Head of caudate nucleus (tissue), 42 donors: ENCODE results near the gene CPNE2.

Source experiments
- DNase-seq, 42 donors: peaks; one replicate each; pipeline versions ENCODE4 v3.0.0 to v3.0.0-alpha.2; 2020 to 2021; ENCODE audit warnings: mixed read lengths in 7 of 42
- intact Hi-C: fragments of 100-400 bp; cut with DNase I; formaldehyde crosslinking; loops from one replicate; pipeline ENCODE4 v1.15.0; 2022

CPNE2 gene

GRCh38 chr16:57137043-57137442 is 44.7 kb downstream of the CPNE2 start:
- DNase-seq = no peak
- intact Hi-C loops = no loop called here

DNA sequence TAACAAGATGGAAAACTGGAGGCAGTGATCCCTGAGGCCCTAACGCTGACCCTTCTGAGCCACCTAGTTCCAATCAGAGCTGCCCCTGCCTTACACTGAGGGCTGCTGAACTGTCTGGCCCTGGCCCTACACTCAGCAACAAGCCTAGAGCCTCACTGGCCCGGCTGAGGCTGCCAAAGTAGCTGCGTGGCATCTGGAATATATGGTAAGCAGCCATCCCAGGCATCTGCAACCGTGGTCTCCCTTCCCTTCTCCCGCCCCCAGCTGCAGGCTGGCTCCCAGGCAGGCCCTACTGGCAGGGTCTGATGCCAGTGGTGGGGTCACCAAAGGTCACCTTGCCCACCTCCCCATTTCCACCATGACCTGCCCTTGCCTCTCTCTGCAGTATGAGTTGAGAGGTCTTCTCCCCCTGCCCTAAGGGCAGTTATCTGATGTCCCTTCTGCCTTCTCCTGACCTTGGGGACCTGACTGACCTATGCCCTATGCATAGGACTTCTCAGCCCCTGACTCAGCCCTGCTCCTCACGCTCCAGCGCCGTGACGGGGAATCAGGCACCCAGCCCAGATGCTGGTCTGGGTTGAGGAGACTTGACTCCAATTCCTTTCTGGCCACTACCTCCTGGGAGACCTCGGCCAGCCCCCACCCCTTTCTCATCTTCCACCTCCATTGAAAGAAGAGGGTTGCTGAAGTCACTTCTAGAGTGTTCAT is 45.3 kb downstream of the CPNE2 start:
- intact Hi-C loops = no loop called here
- DNase-seq = peak in 1 of 42 donors; percentile 41

- peak in 2 of 42 donors; percentile 14 for DNase-seq
- intact Hi-C loops = no loop called here
Measured at GRCh38 chr16:57138281-57138935, 46.0 kb downstream of the CPNE2 start.

GRCh38 chr16:57140931-57141668 is 48.7 kb downstream of the CPNE2 start:
- DNase-seq = peak in 5 of 42 donors; percentile 8 to 26 (median 11)
- intact Hi-C loops = loop anchor here (10.0 kb wide), 1 partner anchor 46 kb away; the partner anchor contains the start of gene CPNE2

DNA sequence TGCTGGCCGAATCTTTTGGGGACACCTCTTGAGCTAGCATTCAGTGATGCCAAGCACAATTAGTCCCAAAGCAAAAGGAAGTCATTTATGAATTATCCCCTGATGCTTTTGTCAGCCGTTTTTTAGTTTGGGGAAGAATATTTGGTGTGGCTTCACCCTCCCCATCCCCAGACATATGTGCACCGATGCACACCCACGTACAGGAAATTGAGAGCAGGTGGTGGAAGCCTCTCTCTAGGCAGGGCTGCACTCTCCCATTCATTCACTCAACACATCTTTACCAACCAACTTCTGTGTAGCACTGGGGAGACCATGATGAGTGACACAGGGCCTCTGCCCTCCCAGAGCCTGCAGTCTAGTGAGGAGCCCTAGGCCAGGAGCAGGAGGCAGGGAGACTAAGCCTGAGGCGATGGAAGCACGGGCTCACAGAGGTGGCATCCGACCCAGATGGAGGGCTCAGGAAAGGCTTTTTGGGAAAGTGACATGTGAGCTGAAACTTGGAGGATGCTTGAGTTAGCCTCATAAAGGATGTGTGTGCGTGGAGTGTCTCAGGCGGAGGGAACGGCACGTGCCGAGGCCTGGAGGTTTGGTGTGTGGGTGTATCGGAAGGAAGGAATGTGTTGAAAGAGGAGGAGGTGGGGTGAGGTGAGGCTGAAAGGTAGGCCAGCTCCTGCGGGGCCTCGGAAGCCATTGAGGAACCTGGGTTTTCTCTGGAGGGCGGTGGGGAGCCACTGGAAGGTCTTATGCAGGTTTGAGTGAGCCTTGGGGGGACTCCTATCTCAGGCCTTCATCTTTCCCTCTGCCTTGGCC is 49.6 kb downstream of the CPNE2 start:
- intact Hi-C loops = loop anchor here (10.0 kb wide), 1 partner anchor 47 kb away; the partner anchor contains the start of gene CPNE2
- DNase-seq = peak in 8 of 42 donors; percentile 10 to 55 (median 36)

DNA sequence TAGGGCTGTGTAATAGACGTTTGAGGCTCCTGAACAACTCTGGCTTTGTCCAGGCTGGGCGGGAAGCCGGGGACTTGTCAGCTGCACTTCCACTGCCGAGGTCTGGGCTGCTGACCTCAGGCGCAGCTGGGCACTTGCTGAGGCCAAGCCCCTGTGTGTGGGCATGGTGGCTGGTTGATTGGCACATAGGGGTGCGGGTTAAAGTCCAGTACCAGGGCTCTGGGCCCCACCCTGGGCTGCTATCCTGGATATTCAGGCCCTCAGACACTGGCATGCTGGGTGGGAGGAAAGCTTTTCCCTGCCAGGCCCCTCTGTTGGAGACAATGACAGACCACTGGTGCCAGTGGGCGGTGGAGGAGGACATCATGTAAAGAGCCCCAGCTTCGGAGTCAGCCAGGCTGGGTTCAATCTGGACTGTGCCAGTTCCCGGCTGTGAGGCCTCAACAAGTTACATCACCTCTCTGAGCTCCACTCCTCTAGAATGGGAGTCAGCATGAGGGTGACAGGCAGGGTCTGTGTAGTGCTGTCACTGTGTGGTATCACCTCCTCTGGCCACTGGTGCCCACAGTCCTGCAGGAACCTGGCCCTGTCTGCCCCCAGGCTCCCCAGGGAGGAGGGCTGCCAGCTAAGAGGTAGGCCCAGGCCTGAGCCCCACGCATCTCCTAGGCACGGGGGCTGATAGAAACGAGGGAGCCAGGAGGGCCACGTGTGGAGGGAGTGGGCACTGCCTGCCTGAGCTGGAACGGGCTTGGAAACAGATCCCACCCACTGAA is 51.0 kb downstream of the CPNE2 start:
- intact Hi-C loops = loop anchor here (10.0 kb wide), 1 partner anchor 49 kb away; the partner anchor contains the start of gene CPNE2
- DNase-seq = peak; percentile 79 to 97 (median 93)

DNA sequence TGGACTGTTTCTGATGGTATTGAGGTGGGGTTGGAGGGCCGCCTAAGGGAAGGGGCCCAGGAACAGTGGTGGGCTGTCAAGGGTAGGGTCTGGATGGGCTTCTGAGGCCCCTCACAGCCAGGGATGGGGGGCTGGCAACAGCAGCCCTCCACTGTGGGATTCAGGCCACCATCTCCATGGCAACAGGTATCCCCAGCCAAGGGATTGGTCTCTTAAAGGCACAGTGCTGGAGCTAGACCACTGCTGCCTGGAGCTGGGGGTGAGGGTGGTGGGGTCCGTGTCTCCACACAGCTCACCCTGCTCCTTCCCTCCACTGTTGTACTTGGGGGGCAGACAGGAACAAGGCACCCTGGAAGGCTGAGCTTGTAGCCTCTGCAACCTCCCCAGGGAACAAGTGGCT is 51.6 kb downstream of the CPNE2 start:
- DNase-seq = peak in 4 of 42 donors; percentile 6 to 23 (median 14)
- intact Hi-C loops = loop anchor here (10.0 kb wide), 1 partner anchor 49 kb away; the partner anchor contains the start of gene CPNE2

GRCh38 chr16:57145046-57146021 is 53.0 kb downstream of the CPNE2 start:
- intact Hi-C loops = loop anchor here (10.0 kb wide), 1 partner anchor 51 kb away; the partner anchor contains the start of gene CPNE2
- DNase-seq = peak in 5 of 42 donors; percentile 1 to 36 (median 9)

GRCh38 chr16:57146040-57146647 is 53.8 kb downstream of the CPNE2 start:
- DNase-seq = peak in 4 of 42 donors; percentile 16 to 49 (median 28)
- intact Hi-C loops = loop anchor here (10.0 kb wide), 1 partner anchor 51 kb away; the partner anchor contains the start of gene CPNE2

GRCh38 chr16:57146735-57147134 is 54.4 kb downstream of the CPNE2 start:
- intact Hi-C loops = loop anchor here (10.0 kb wide), 1 partner anchor 52 kb away; the partner anchor contains the start of gene CPNE2
- DNase-seq = peak in 3 of 42 donors; percentile 9 to 12 (median 11)

GRCh38 chr16:57147381-57148221 is 55.2 kb downstream of the CPNE2 start:
- intact Hi-C loops = loop anchor here (10.0 kb wide), 1 partner anchor 53 kb away; the partner anchor contains the start of gene CPNE2
- DNase-seq = peak in 16 of 42 donors; percentile 18 to 64 (median 43)

DNA sequence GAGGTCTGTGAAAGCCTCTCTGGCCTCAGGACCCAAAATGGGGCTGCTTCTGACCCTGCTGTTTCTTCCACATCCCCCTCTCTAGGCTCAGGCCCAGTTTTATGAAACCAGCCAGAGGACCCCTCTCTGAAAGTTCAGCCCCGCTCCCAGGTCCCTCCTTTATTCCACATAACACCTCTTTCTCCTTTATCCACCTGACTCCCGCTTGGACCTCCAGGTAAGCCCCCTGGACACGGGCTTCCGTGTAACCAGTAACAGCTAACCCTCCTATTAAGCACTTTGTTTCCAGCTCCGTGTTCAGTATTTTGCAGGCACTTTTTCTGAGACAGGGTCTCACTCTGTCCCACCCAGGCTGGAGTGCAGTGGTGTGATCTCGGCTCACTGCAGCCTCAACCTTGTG is 56.1 kb downstream of the CPNE2 start:
- intact Hi-C loops = loop anchor here (10.0 kb wide), 1 partner anchor 54 kb away; the partner anchor contains the start of gene CPNE2
- peak in 2 of 42 donors; percentile 11 to 41 for DNase-seq

DNA sequence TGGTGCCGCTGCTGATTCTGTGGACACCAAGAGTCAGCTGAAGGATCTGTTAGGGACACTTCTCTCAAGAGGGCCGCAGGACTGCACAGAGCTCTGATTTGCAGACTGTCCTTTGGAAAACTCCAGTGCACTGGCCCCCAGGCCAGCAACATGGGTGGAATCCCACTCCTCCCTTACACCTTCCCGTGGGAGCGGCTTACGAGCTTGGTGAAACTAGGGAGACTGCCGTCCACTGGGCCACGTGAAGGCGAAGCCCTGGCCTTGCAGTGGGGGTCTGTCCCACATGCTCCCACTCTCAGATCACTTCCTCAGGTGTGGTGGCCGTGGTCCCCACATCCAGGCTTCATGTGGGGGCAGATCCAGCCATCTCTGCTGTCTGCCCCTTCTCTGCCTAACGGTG is 57.0 kb downstream of the CPNE2 start:
- DNase-seq = peak in 2 of 42 donors; percentile 5 to 9
- intact Hi-C loops = loop anchor here (10.0 kb wide), 1 partner anchor 55 kb away; the partner anchor contains the start of gene CPNE2

DNA sequence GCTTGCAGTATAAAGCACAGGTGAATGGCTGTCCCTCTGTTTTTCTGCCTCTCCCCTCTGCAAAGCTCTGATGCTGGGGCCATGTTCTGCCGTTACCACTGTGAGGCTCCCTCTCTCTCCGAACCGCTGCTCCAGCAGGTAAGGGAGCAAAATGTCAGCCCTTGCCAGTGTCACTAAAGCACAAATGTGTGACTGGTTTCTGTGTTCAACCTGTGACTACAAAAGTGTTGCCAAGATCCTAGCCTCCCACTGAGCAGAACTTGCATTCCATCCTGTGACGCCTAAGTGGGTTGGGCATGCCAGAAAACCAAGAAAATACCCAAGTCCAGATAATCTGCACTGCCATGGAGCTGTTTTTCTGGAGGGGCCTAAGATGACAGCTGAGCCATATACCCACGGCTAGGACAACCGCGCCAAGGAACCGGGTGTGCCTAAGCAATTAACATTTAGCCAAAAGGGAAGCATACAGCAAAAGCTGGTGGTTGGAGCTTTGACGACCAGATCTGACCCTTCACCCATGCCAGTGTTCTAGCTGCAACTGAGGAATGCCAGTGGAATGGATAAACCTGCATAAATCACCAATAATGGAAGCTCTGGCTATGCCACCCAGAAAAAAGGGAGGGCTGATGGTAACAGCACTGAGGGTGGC is 58.4 kb downstream of the CPNE2 start:
- peak in 2 of 42 donors; percentile 13 to 35 for DNase-seq
- intact Hi-C loops = no loop called here
